ENCODE data around the gene CFAP61.

Gene CFAP61

DNA sequence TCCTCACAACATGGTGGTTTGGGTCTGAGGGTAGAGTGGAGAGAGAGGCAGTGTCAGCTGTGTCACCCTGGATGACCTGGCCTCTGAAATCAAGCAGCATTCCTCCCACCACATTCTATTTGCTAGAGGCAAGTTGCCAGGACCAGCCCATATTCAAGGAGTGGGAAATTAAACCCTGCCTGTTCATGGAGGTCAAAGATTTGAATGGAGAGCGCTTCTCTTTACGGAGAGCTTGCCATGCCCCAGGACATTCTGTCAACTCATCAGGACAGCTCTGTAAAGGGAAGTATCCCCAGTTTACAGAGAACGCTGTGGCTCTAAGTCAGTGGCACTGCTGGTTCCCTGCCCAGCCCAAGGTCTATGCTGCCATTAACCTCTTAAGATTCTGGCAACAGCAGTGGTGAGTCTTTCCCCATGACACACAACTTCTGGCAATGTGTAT lies 225.6 kb downstream of the CFAP61 start:
- DNase-seq, result no peak

DNA sequence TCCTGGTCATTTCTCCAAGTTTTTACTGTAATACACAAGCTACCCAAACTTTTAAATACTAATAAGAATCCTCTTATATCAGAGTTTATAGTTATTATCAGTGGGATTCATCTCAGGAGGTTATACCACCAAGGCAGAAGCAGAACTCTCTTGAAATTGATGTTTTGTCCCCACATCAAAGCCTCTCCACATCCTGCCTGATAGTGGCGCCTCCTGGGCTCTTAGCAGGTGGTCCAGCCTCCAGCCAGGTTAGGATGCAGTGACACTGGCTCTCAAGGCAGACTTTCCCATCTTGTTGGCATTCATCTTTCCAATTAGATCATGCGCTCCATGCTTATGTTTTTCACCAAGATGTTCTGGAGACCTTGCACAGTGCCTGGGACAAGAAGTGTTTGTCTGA lies 233.7 kb downstream of the CFAP61 start:
- no peak for DNase-seq

DNA sequence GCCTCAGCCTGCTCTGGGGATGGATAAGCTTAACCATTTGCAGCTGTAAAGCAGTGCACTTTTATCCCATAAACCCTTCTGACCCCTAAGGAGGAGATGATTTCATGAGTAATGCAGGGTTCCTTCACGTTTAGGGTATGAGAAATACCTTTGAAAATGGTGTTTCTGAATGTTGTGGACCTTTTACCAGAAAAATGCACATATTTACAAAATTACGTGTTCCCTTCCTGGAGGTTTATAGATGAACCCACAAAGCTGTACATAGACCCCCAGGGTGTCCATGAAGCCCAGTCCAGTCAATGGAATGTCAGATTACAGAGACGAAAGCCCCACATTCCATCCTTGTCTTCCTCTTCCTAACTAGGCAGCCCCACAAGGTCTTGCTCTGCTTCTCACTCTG lies 237.0 kb downstream of the CFAP61 start:
- no peak for DNase-seq

DNA sequence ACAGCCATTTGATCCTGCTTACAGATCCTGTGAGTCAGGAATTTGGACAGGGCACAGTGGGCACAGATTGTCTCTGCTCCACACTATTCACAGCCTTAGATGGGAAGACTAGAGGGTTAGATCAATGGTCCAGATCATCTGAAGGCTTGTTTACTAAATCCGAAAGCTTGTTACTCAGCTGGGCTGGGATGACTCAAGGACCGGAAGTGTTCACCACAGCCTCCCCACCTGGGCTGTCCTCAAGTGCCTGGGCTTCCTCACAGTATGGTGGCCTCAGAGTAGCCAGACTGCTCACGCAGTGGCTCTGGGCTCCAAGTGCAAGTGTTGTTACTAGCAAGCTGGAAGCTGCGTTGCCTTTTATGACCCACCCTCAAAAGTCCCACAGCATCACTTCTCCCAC lies 240.1 kb downstream of the CFAP61 start:
- no peak for DNase-seq

DNA sequence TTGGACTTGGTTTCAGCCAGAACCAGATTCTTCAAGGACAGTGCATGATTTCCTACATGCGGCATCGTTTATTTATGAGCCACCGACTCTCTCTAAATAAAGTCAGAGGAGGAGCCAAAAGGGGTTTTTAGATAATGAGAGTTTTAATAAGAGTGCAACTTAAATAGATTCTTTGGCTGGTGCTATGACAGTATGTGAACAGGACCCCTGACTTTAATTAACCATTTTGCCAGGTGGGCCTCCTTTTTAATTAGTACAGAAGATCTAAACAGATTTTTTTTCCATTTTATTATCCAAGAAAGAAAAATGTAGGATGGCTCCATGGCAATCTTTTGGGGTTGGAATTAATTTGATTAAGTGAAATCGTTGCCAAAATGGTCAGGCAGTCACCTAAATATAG lies 240.8 kb downstream of the CFAP61 start:
- DNase-seq, result no peak

DNA sequence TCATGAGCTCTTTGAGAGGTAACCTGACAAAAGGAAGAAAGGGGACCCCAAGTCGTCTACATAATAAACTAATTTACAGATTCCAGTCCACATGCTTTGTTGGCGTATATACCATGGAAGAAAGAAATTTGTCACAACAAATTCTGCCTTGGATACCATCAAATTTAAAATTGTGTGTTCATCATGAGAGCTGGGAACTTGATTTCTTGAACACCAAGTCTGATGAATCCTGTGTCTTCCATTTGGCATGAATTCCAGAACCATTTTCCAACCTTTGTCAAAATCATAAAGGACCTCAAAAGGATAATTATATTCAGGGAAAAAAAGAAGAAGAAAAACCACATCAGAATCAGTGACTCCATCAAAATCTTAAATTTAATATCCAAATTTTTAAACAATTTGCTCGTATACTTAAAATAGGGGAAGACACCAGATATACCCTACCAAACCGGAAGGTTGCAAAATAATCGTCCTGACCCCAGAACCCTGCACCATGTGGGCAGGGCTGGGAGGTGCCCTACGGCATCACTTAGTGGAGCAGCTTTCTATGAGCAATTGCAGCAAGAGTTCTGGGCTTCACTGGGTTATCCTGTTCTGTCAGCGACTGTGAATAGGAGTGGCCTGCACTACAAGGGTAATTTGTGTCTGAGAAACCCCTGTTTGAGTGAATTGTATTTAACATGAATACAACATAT lies 241.5 kb downstream of the CFAP61 start:
- DNase-seq, result no peak

DNA sequence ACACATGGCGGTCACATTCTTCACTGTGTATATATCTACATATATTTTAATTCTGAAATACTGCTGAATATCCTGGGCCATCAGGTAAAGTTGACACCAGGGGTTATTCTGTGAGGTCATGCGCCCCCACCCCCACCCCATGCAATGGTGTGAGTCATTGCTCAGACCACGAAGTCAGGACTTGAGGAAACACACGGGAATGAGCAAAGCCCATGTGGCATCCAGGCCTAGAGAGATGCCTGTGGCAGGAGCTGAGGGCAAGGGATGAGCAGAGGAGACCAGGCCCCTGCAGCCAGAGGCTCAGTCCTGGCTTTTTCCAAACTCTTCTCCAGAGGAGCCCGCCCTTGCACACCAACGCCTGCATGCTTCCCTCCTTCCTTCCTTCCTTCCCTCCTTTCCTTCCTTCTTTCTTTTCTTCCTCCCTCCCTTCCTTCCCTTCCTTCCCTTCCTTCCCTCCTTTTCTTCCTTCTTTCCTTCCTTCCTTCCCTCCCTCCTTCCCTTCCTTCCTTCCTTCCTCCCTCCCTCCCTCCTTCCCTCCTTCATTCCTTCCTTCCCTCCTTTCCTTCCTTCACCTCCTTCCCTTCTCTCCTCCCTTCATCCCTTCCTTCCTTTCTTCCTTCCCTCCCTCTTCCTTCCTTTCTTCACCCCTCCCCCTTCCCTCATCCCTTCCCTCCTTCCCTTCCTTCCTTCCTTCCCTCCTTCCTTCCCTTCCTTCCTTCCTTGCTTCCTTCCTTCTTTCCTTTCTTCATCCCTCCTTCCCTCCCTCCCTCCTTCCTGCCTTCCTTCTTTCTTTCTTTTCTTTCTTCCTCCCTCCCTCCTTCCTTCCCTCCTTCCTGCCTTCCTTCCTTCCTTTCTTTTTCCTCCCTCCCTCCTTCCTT lies 243.5 kb downstream of the CFAP61 start:
- DNase-seq, result no peak

DNA sequence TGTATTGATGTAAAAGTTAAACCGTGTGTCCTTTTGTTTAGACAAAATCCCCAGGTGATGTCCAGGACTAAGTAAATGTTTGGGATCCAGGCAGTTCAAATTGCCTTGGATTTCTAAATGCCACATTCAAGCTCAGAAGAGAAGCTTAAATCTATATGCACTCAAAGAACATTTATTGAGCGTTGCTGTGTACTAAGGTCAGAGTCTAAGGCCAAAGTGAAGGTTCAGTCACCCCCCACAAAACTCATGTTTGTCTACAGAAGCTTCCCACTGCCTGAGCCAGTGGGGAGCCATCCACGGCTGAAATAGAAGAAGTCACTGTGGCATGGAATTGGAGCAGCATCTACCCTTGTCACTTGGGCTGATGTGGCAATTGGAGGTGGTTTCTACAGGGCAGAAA lies 244.8 kb downstream of the CFAP61 start:
- no peak for DNase-seq

DNA sequence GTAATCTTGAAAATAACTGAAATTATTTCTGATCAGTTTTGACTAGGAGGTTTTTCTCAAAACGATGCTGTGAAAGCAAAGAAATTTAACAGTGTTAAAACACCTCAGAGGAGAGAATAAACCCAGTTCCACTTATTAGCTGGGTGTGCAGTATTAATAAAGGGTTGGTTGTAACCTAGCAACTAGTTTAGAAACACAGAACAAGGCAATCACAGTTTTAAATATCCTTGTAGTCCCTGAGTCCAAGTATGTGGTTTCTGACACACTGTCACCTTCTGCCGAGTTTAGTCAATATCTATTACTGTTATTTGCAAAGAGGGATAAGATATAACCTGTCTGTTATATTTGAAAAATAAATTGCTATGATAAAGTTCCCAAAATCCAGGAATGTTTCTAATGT lies 245.4 kb downstream of the CFAP61 start:
- no peak for DNase-seq

DNA sequence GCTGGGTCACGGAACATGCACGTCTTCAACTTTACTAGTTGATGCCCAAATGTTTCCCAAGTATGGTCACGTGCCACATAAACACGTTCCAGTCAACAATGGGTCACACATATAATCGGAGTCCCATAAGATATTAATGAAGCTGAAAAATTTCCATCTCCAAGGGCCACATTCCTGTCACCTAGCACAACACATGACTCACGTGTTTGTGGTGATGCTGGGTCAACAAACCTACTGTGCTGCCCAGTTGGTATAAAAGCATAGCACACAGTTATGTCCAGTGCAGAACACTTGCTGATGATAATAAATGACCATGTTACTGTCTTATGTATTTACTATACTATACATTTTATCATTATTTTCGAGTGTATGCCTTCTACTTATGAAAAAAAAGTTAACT lies 247.6 kb downstream of the CFAP61 start:
- DNase-seq, result no peak

DNA sequence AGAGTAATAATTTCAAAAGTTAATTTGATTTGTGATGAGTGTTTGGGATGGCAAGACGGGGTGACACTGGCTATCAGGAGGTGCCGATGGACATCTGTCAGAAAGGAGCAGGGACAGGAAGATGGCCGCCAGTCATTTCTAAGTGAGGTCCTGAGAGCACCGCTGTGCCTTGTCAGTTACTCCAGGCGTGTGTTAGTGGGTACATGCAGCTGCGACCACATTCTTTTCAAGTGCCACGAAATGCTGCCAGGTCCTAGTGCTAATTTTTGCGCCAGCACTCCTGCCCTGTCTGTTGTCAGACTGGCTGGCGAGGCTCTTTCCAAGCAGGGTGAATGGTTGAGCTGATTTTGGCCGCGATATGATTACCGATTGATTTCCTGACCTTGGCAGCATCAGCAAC lies 251.0 kb downstream of the CFAP61 start:
- no peak for DNase-seq

DNA sequence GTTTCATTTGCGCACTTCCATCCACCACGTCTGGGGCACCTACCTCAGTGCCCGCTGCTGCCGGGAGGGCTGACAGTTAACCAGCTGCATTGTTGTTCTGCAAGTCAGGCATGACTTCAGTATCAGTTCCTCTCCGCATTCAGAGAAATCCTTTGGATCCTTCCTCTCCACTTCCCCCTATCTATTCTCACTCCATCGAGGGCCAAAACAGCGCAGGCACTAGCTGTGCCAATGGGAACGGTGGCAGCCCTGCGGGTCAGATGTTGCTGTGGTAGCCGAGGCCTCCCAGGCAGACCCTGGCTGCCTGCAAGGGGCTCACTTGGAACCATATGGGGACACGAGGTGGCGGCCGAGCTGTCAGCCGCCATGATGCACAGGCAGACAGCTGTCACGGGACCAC lies 251.4 kb downstream of the CFAP61 start:
- DNase-seq, result no peak

DNA sequence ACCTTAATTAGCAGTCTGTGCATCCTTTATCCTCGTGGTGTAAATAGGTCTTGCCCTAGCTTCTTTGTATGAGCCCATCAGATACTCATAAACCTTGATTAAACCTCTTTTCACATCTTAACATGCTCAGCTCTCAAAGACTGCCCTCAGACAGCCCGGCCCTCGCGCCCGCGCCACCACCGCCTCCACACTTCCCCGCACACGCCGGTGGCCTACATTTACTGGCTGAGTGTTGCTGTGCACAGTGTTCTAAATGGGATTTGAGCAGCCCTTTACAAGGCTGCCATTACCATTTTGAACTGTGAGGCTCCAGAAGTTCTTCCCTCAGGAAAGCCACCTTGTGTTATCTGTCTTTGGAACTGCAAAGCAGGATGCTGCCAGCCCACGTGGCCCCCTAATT lies 252.6 kb downstream of the CFAP61 start:
- DNase-seq, result no peak

DNA sequence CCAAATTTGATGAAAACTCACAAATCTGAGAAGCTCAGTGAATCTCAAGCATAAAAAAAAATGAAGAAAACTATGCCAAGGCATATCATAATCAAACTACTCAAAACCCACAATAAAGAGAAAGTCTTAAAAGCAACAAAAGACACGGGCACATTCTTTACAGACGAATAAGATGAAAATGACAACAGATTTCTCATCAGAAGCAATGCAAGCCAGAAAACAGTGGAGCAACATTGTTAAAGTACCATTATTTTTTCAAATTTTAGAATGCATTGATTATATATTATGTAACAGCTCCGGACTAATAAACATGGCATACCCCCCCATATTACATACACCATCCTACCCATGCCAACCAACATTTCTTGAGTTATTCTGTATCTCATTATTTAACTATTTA lies 260.2 kb downstream of the CFAP61 start:
- no peak for DNase-seq

DNA sequence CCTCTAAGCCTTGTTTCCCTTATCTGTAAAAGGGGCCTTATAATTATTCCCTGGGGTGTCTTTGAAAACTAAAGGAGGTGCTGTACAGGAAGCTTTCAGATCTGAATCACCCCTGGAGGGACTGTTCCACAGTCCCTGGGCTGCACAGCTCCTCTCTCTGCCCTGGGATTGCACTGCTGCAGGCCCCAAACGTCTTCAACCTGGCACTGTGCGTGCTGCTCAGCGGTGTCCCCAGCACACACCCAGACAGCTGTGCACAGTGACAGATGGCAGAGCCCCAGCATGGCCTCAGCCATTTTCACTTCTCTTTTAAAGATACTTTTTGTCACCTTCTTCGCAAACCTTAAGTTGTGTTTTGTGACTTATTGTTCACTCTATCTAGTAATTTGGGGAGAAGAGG lies 264.9 kb downstream of the CFAP61 start:
- DNase-seq, result no peak

DNA sequence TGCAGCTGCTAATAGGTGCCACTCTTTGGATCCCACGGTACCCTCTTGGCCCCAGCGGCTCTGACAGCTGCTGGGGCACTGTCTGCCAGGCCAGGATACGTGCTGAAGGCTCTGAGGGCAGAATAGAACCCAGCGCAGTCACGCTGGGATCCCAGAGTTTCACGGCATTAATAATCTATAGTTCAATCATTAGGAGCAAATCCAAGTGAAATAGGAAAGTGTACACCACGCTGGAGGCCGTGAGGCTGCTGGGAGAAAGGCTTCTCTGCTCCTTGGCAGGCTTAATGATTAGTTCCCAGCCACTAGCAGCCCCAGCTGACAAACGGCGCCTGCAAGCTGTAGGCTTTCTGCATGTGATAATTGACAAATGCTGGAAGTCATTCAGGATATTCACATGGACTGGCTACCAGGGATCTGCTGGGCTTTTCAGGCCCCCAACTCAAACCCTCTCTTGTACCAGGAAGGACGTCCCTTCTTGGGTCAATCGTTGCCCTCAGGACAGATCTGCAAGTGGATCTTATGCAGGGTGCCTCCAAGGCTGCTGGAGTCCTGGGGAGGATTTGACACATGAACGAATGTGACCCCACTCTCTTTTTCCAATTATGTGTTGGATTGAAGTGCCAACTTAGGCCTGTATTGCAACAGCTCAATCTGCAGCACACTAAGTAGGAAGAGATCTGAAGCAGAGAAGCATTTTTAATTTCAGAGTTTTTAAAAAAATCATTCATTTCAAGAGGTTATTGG lies 265.5 kb downstream of the CFAP61 start:
- no peak for DNase-seq

DNA sequence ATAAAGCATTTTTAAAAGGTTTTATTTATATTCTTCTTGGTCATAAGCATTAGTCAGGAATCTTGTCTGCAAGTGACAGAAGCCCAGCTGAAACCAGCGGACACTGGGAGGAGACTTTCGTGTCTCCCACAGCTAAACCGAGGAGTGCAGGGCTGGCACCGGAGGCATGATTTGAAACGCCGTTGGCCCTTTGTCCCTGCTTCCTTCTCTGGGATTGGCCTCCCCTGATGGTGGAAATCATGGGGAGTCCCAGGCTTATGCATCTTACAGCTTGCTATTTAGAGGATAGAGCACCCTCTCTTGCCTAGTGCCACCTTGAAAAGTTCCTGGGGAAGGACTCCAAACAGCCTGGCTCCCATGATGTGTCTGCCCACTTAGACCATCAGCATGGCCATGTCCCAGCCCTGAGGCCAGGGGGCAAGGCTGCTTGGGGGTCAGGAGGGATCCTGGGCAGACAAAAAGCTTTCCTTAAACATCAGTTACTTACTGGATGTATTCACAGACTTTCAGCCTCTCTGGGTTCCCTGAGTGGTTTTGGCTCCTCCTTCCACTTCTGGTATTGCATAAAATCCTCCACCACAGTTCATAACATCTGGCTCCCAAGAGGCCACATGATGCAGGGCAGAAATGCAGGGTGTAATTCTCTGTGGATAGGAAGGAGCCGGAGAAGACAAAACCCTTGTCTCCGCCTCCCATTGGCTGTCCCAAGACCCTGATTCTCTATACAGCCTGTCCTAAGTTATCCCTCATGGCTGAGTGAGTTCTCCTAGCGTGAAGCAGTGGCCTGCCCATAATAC lies 266.2 kb downstream of the CFAP61 start:
- no peak for DNase-seq

DNA sequence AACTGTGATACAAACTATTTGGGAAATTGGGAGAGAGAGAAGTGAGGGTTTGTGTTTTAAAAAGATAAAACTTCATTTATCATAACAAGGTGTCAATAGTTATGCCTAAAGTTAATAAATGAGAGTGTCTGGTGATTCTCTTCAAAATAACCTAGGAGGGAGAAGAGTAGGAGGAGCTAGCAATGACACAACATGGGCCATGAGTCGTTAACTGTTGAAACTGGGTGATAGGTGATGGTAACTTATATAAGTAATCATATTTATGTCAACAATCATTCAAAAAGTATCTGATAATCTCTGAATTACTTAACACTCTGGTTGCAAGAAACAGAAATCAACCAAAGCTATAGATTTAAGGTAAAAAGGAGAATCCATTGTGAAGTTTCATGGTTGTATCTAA lies 268.8 kb downstream of the CFAP61 start:
- no peak for DNase-seq

DNA sequence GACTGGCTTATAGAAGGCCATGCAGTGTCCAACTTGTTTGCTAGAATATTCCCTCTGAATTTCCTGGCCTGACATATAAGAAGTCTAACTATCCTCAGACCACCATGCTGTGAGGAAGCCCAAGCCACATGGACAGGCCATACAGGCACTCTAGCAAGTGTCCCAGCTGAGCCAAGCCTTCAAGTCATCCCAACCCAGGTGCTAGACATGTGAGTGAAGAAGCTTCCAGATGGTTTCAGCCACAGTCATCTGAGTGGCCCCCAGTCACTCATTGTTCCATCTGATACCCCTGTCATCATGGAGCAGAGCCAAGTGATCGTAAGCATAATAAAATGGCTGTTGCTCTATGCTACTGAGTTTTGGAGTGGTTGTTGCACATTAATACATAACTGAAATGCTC lies 269.6 kb downstream of the CFAP61 start:
- DNase-seq, result no peak

DNA sequence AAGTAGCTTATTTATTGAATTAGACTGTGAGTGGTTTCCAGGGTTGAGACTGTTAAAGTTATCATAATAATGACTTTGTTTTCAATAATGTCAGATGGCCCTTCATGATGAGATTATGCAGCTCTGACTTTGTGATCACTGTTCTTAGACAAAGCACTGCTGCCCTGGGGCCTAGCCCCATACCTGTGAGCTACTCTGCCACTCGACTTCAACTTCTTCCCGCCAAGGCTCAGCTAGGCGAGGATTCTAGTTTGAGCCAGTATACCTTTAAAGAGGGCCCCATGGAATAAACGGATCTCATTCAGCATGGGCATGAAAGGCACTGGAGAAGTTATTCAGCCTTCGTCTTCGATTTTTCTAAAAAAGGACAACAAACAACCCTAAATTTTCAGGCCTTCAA lies 270.6 kb downstream of the CFAP61 start:
- no peak for DNase-seq

DNA sequence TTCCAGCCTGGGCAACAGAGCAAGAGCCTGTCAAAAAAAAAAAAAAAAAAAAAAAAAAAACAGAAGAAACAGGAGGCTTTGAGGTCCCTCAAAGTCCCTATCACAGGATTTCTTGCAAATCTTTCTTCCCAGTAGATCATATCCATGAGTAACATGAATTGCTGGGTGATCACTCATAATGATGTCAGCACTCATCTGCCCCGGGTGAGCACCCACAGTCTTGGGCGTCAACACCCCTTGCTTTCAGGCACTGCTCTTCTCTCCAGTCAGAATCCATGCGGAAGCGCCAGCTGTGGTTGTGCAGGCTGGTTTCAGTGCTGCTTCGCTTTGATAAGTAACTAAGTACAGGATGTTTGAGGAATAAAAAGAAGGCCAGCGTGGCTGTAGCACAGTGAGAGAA lies 275.4 kb downstream of the CFAP61 start:
- DNase-seq, result no peak

DNA sequence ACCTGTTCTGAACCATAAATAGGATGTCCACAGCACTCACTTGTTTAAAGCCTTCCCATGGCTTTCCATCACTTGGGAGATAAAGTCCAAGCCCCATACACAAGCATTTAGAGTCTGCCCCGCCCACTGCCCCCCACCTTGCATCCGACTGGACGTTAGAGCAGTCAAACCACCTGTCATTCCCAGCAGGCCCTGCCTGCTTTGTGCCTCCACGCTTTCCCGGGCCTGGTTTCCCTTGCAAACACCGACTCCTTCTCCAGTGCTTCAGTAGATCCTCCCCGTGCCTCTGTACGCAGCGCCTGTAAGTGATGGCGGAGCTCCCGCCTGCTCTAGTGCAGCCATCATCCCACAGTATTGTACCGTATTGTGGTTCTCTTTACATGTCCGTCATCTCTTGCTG lies 277.2 kb downstream of the CFAP61 start:
- DNase-seq, result no peak

DNA sequence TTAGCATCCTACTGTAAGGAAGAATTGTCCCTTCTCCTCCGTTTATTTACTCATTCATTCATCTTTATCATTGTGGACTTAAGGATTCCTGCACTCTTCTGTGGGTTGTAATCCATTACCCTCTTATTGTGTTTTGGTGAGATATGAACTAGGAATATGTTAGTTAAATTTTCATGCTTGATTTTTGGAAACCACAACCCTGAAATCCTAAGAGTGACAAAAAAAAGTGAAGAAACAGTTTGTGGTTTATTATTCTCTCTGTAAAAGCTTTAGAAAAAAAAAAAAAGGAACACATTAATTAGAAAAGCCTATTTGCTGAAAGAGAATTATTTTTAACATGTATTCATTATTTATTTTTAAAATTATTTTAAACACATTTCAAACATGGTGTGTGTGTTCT lies 278.8 kb downstream of the CFAP61 start:
- no peak for DNase-seq

Measured in bone marrow (tissue), 2 donors.